NCI-H748 (cell line): Measurements from ENCODE around the gene BNC1.
"Not testable (repeated sequence)": the region's sequence is repeated elsewhere in the genome, so short reads cannot be mapped to it uniquely, and the experiment has no call there.

ENCODE experiments used
- DNase-seq: peaks from one replicate; lab custom pipeline; 2025; ENCODE audit not compliant: unreplicated experiment; lab: John Stamatoyannopoulos, UW

BNC1 gene

GRCh38 chr15:83293201-83293600, 8.7 kb upstream of the BNC1 start:
- DNase-seq, result no peak

- DNase-seq, result no peak
These were observed 7.9 kb upstream of the BNC1 start for GRCh38 chr15:83292317-83292716.

GRCh38 chr15:83290236-83290635, 5.8 kb upstream of the BNC1 start:
- no peak for DNase-seq

GRCh38 chr15:83289160-83289559, 4.7 kb upstream of the BNC1 start:
- DNase-seq, result no peak

GRCh38 chr15:83288381-83288801, 3.9 kb upstream of the BNC1 start:
- no peak for DNase-seq

GRCh38 chr15:83287541-83288027, 3.1 kb upstream of the BNC1 start:
- no peak for DNase-seq

- DNase-seq, result no peak
These were observed 1.6 kb upstream of the BNC1 start for GRCh38 chr15:83285979-83286553.

GRCh38 chr15:83285284-83285978, 967 bp upstream of the BNC1 start:
- DNase-seq, result no peak

GRCh38 chr15:83283813-83284558, 478 bp downstream of the BNC1 start:
- DNase-seq, result peak; percentile 19

- DNase-seq, result peak; percentile 37
These were observed 1.2 kb downstream of the BNC1 start for GRCh38 chr15:83283138-83283812.

- DNase-seq, result no peak
These were observed 1.7 kb downstream of the BNC1 start for GRCh38 chr15:83282776-83283137.

GRCh38 chr15:83282141-83282540, 2.3 kb downstream of the BNC1 start:
- DNase-seq, result no peak

- no peak for DNase-seq
These were observed 6.3 kb downstream of the BNC1 start for GRCh38 chr15:83278191-83278590.

- DNase-seq, result no peak
These were observed 7.8 kb downstream of the BNC1 start for GRCh38 chr15:83276661-83277060.

- no peak for DNase-seq
These were observed 9.1 kb downstream of the BNC1 start for GRCh38 chr15:83275412-83275811.

GRCh38 chr15:83270176-83270575, 14.3 kb downstream of the BNC1 start:
- DNase-seq, result no peak

GRCh38 chr15:83268147-83268546, 16.3 kb downstream of the BNC1 start:
- no peak for DNase-seq

GRCh38 chr15:83262594-83263315, 21.7 kb downstream of the BNC1 start:
- no peak for DNase-seq

GRCh38 chr15:83262181-83262580, 22.3 kb downstream of the BNC1 start:
- DNase-seq, result not testable (repeated sequence)

- DNase-seq, result no peak
These were observed 33.7 kb downstream of the BNC1 start for GRCh38 chr15:83250781-83251180.

- DNase-seq, result no peak
These were observed 35.5 kb downstream of the BNC1 start for GRCh38 chr15:83249030-83249343.
